WTC11 (cell line): ENCODE measurements around the gene BLMH. TPM values are rescaled to one million over a fixed set of nuclear protein-coding genes. Genes with fewer than 3 reads are reported as not detected.

Experiments
- ATAC-seq: fragments of 200-7000 bp; cut with Tn5 transposase; 2 replicates; pipeline ENCODE4 v1.10.0; 2021; ENCODE audit warnings: mild to moderate bottlenecking, moderate library complexity
- CTCF ChIA-PET: fragments of 300-600 bp; sonication (Branson Sonifier 250); formaldehyde crosslinking; loops from one replicate; lab custom pipeline; 2021; ENCODE audit warnings: antibody characterized with exemption; lab: Charles Lee
- POLR2A ChIA-PET: fragments of 350-600 bp; sonication (Branson Sonifier 250); formaldehyde crosslinking; loops from one replicate; lab custom pipeline; 2021; ENCODE audit warnings: antibody characterized with exemption; lab: Charles Lee
- DNase-seq: peaks from one replicate; pipeline ENCODE4 v3.0.0; 2021; ENCODE audit warnings: low spot score
- H3K27ac Mint-ChIP-seq: 2 replicates; pipeline ENCODE4 v1.8.0; 2021; ENCODE audit warnings: mixed read lengths
- H3K27me3 Mint-ChIP-seq: 2 replicates; pipeline ENCODE4 v1.8.0; 2021; ENCODE audit warnings: low read depth, mild to moderate bottlenecking, moderate library complexity, mixed read lengths
- H3K36me3 Mint-ChIP-seq: 2 replicates; pipeline ENCODE4 v1.8.0; 2021; ENCODE audit warnings: mixed read lengths
- H3K4me1 Mint-ChIP-seq: 2 replicates; pipeline ENCODE4 v1.8.0; 2022; ENCODE audit warnings: mixed read lengths
- H3K4me3 Mint-ChIP-seq: 2 replicates; pipeline ENCODE4 v1.8.0; 2021; ENCODE audit warnings: mild to moderate bottlenecking, moderate library complexity, mixed read lengths
- H3K9me3 Mint-ChIP-seq: 2 replicates; pipeline ENCODE4 v1.8.0; 2021; ENCODE audit warnings: mixed read lengths
- ATF1 ChIP-seq: sonication (generic); formaldehyde crosslinking; IDR thresholded peaks from 2 replicates; pipeline ENCODE4 v1.8.1; 2023; ENCODE audit warnings: mild to moderate bottlenecking, moderate library complexity, missing genetic modification reagents
- CREB1 ChIP-seq: sonication (generic); formaldehyde crosslinking; IDR thresholded peaks from 2 replicates; pipeline ENCODE4 v1.8.0; 2023; ENCODE audit warnings: mild to moderate bottlenecking, missing genetic modification reagents
- FOXP1 ChIP-seq: sonication (generic); formaldehyde crosslinking; IDR thresholded peaks from 2 replicates; pipeline ENCODE4 v1.8.0; 2022; ENCODE audit warnings: missing genetic modification reagents, mild to moderate bottlenecking, moderate library complexity, borderline replicate concordance
- GRHL2 ChIP-seq: fragments of 250-450 bp; sonication (Bioruptor Pico); IDR thresholded peaks from 2 replicates; pipeline ENCODE4 v1.8.0; 2022; ENCODE audit warnings: mild to moderate bottlenecking, moderate library complexity; ENCODE audit not compliant: insufficient replicate concordance, severe bottlenecking
- HMGA2 ChIP-seq: fragments of 250-450 bp; sonication (Bioruptor Pico); IDR thresholded peaks from 2 replicates; pipeline ENCODE4 v1.4.0; 2021; ENCODE audit warnings: mild to moderate bottlenecking, moderate library complexity
- JUN ChIP-seq: sonication (generic); formaldehyde crosslinking; IDR thresholded peaks from 2 replicates; pipeline ENCODE4 v1.8.0; 2023; ENCODE audit warnings: mild to moderate bottlenecking, missing genetic modification reagents
- NR2C2 ChIP-seq: sonication (generic); formaldehyde crosslinking; IDR thresholded peaks from 2 replicates; pipeline ENCODE4 v1.8.0; 2022; ENCODE audit warnings: mild to moderate bottlenecking, missing genetic modification reagents
- SP1 ChIP-seq: sonication (generic); formaldehyde crosslinking; conservative IDR thresholded peaks from 2 replicates; pipeline ENCODE4 v1.8.1; 2022; ENCODE audit warnings: missing genetic modification reagents
- TEAD1 ChIP-seq: sonication (generic); formaldehyde crosslinking; IDR thresholded peaks from 2 replicates; pipeline ENCODE4 v1.8.0; 2022; ENCODE audit warnings: mild to moderate bottlenecking, missing genetic modification reagents
- ZNF121 ChIP-seq: sonication (generic); formaldehyde crosslinking; IDR thresholded peaks from 2 replicates; pipeline ENCODE4 v1.8.0; 2023; ENCODE audit warnings: missing genetic modification reagents
- ZNF423 ChIP-seq: fragments of 250-450 bp; sonication (Bioruptor Pico); IDR thresholded peaks from 2 replicates; pipeline ENCODE4 v2.1.2; 2022; ENCODE audit warnings: mild to moderate bottlenecking, moderate library complexity
- total RNA-seq: library from RNA; stranded (reverse); gene quantifications from 3 replicates; pipeline ENCODE4 v1.2.3, GENCODE V29; 2021
- TF ChIP-seq, protein P1 (sequence below): sonication (generic); formaldehyde crosslinking; IDR thresholded peaks from 2 replicates; pipeline ENCODE4 v1.8.1; 2023; ENCODE audit warnings: mild to moderate bottlenecking, missing genetic modification reagents, moderate library complexity
- TF ChIP-seq, protein P2 (sequence below): fragments of 250-450 bp; sonication (Bioruptor Pico); IDR thresholded peaks from 2 replicates; pipeline ENCODE4 v1.9.0; 2021; ENCODE audit warnings: mild to moderate bottlenecking
- TF ChIP-seq, protein P3 (sequence below): sonication (generic); formaldehyde crosslinking; IDR thresholded peaks from 2 replicates; pipeline ENCODE4 v1.8.0; 2023; ENCODE audit warnings: missing genetic modification reagents
- TF ChIP-seq, protein P4 (sequence below): sonication (generic); formaldehyde crosslinking; IDR thresholded peaks from 2 replicates; pipeline ENCODE4 v1.8.0; 2022; ENCODE audit warnings: mild to moderate bottlenecking, missing genetic modification reagents
- TF ChIP-seq, protein P5 (sequence below): fragments of 200-600 bp; IDR thresholded peaks from 2 replicates; pipeline ENCODE4 v1.8.0; 2022; ENCODE audit warnings: antibody characterized with exemption
- TF ChIP-seq, protein P6 (sequence below): sonication (generic); formaldehyde crosslinking; IDR thresholded peaks from 2 replicates; pipeline ENCODE4 v1.8.0; 2022; ENCODE audit warnings: mild to moderate bottlenecking, missing genetic modification reagents
- TF ChIP-seq, protein P7 (sequence below): sonication (generic); formaldehyde crosslinking; IDR thresholded peaks from 2 replicates; pipeline ENCODE4 v1.8.1; 2022; ENCODE audit warnings: mild to moderate bottlenecking, moderate library complexity, missing genetic modification reagents
- TF ChIP-seq, protein P8 (sequence below): sonication (generic); formaldehyde crosslinking; IDR thresholded peaks from 2 replicates; pipeline ENCODE4 v1.8.1; 2022; ENCODE audit warnings: mild to moderate bottlenecking, missing genetic modification reagents, moderate library complexity, borderline replicate concordance

BLMH gene
- total RNA-seq, 1 experiment from 2014 or later: 63.9 TPM

DNA sequence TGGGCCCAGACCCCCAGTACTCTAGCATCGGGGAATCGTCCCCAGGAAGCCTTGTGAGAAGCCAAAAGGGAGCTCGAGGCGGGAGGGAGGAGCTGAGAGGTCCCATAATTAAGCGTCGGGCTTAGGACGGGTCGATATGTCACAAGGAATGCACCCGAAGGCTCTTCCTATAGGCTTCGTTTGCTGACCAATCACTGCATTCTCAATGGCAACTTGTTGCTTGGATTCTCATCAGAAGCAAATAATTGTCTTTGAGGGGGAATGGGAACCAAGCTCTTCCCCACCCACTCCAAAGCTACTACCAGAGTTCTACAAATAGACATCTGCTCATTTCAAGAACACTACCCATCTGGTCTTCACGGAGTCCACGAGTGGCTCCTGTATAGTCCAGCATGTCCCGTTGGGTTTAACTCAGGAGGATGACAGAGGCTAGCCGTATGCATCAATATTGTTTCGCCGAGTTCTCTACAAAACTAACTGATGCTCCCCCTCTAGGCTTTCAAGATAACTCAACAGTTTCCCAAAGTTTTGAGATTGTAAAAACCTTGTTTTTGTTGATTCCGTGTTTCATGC lies 628 bp upstream of the BLMH start:
- Mint-ChIP-seq H3K27me3 (peaks cover 5% of the 10 kb centered on the region; the same call in 1 of the 2 replicates), H3K4me3 (peak overlapping the region; percentile 70), H3K36me3 (peaks cover 10% of the 10 kb centered on the region), H3K9me3 (no peaks in the 10 kb centered on the region), H3K4me1 (peaks cover 15% of the 10 kb centered on the region), H3K27ac (0 out of 2 replicates have a peak overlapping the region, but pooled peaks have one; percentile 41)
- DNase-seq (no peak), ATAC-seq (peak; percentile 86)
- ChIA-PET CTCF (interaction anchor here (0.8 to 2.6 kb wide), 6 partner anchors 15 to 199 kb away, joined by 3 to 14 read pairs (median 4); partner anchors contain the start of gene GOSR1), POLR2A (no interaction called here)
- TF ChIP-seq, protein P1, sequence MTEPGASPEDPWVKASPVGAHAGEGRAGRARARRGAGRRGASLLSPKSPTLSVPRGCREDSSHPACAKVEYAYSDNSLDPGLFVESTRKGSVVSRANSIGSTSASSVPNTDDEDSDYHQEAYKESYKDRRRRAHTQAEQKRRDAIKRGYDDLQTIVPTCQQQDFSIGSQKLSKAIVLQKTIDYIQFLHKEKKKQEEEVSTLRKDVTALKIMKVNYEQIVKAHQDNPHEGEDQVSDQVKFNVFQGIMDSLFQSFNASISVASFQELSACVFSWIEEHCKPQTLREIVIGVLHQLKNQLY (CRISPR knock-in tag): no peak
- TF ChIP-seq TEAD1: no peak
- TF ChIP-seq HMGA2 (CRISPR knock-in tag): no peak
- TF ChIP-seq, protein P2, sequence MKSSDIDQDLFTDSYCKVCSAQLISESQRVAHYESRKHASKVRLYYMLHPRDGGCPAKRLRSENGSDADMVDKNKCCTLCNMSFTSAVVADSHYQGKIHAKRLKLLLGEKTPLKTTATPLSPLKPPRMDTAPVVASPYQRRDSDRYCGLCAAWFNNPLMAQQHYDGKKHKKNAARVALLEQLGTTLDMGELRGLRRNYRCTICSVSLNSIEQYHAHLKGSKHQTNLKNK (CRISPR knock-in tag): no peak
- TF ChIP-seq, protein P3, sequence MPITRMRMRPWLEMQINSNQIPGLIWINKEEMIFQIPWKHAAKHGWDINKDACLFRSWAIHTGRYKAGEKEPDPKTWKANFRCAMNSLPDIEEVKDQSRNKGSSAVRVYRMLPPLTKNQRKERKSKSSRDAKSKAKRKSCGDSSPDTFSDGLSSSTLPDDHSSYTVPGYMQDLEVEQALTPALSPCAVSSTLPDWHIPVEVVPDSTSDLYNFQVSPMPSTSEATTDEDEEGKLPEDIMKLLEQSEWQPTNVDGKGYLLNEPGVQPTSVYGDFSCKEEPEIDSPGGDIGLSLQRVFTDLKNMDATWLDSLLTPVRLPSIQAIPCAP (CRISPR knock-in tag): no peak
- no peak for TF ChIP-seq FOXP1
- TF ChIP-seq GRHL2 (CRISPR knock-in tag): no peak
- no peak for TF ChIP-seq ZNF423 (CRISPR knock-in tag)
- TF ChIP-seq NR2C2 (CRISPR knock-in tag): no peak
- no peak for TF ChIP-seq CREB1
- TF ChIP-seq, protein P4, sequence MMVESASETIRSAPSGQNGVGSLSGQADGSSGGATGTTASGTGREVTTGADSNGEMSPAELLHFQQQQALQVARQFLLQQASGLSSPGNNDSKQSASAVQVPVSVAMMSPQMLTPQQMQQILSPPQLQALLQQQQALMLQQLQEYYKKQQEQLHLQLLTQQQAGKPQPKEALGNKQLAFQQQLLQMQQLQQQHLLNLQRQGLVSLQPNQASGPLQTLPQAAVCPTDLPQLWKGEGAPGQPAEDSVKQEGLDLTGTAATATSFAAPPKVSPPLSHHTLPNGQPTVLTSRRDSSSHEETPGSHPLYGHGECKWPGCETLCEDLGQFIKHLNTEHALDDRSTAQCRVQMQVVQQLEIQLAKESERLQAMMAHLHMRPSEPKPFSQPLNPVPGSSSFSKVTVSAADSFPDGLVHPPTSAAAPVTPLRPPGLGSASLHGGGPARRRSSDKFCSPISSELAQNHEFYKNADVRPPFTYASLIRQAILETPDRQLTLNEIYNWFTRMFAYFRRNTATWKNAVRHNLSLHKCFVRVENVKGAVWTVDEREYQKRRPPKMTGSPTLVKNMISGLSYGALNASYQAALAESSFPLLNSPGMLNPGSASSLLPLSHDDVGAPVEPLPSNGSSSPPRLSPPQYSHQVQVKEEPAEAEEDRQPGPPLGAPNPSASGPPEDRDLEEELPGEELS: no peak
- no peak for TF ChIP-seq JUN
- TF ChIP-seq ATF1: no peak
- TF ChIP-seq SP1 (CRISPR knock-in tag): no peak
- TF ChIP-seq, protein P5, sequence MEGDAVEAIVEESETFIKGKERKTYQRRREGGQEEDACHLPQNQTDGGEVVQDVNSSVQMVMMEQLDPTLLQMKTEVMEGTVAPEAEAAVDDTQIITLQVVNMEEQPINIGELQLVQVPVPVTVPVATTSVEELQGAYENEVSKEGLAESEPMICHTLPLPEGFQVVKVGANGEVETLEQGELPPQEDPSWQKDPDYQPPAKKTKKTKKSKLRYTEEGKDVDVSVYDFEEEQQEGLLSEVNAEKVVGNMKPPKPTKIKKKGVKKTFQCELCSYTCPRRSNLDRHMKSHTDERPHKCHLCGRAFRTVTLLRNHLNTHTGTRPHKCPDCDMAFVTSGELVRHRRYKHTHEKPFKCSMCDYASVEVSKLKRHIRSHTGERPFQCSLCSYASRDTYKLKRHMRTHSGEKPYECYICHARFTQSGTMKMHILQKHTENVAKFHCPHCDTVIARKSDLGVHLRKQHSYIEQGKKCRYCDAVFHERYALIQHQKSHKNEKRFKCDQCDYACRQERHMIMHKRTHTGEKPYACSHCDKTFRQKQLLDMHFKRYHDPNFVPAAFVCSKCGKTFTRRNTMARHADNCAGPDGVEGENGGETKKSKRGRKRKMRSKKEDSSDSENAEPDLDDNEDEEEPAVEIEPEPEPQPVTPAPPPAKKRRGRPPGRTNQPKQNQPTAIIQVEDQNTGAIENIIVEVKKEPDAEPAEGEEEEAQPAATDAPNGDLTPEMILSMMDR: no peak
- no peak for TF ChIP-seq ZNF121 (CRISPR knock-in tag)
- TF ChIP-seq, protein P6, sequence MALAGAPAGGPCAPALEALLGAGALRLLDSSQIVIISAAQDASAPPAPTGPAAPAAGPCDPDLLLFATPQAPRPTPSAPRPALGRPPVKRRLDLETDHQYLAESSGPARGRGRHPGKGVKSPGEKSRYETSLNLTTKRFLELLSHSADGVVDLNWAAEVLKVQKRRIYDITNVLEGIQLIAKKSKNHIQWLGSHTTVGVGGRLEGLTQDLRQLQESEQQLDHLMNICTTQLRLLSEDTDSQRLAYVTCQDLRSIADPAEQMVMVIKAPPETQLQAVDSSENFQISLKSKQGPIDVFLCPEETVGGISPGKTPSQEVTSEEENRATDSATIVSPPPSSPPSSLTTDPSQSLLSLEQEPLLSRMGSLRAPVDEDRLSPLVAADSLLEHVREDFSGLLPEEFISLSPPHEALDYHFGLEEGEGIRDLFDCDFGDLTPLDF: no peak
- TF ChIP-seq, protein P7, sequence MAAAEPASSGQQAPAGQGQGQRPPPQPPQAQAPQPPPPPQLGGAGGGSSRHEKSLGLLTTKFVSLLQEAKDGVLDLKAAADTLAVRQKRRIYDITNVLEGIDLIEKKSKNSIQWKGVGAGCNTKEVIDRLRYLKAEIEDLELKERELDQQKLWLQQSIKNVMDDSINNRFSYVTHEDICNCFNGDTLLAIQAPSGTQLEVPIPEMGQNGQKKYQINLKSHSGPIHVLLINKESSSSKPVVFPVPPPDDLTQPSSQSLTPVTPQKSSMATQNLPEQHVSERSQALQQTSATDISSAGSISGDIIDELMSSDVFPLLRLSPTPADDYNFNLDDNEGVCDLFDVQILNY: no peak
- TF ChIP-seq, protein P8, sequence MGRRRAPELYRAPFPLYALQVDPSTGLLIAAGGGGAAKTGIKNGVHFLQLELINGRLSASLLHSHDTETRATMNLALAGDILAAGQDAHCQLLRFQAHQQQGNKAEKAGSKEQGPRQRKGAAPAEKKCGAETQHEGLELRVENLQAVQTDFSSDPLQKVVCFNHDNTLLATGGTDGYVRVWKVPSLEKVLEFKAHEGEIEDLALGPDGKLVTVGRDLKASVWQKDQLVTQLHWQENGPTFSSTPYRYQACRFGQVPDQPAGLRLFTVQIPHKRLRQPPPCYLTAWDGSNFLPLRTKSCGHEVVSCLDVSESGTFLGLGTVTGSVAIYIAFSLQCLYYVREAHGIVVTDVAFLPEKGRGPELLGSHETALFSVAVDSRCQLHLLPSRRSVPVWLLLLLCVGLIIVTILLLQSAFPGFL (CRISPR knock-in tag): no peak
